Measurements from ENCODE around the gene FBXO41.

Gene FBXO41

DNA sequence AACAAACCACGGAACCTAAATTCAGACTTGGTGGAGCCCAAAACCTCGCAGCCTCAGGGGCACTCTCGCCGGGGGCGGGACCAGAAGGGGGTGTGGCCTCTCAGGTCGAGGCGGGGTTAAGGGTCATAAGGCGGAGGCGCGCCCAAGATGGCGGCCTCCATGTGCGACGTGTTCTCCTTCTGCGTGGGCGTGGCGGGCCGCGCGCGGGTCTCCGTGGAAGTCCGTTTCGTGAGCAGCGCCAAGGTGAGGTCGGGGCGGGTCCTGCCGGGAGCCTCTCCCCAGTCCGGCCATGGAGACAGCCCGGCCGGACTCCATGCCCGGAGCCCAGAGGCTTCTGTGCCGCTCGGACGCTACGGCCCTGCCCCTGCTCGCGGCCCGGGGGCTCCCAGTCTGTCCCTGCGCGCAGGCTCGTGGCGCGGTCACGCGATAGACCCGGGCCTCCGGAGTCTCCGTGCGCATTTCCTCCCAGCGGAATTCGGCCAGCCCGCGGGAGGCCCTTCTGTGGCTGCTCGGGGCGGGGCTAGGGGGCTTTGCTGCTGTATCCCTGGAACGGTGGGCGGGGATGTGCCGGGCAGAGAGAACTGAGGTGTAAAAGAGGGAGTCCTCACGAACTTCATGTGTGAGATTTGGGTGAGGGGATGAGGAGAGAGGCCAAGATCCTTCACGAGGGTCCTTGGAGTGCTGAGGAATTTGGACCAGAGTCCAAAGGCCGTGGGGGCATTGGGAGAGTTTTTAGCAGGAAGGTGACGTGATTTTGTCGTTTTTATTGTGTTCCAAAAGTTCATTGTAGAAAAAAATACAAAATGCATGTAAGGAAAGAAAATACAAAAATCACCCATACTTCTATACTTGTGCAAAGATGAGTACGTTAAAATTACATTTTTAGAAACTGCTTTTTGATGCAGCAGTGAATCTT is 69.9 kb downstream of the FBXO41 start, which contains the start of gene SMYD5:
Gene SMYD5 (plus strand): TSS at position 126 of the 916 bp plus-strand sequence. CDS start 22 bp downstream, at position 148.
- Histone ChIP-seq H3K9ac (ENCODE audit: low read length) (peak within 1 kb of the TSS; percentile 90), H3K27me3 (replicated peaks; ENCODE audit: insufficient read depth, low read length) (no peaks in the 10 kb centered on the region), H3K36me3 (replicated peaks; ENCODE audit: insufficient read depth, low read length) (no peaks in the 10 kb centered on the region; the same call in 1 of the 2 replicates), H3F3A (ENCODE audit: insufficient read depth, low read length) (0 out of 2 replicates have a peak, but pooled peaks cover 4% of the 10 kb centered on the region), H3K4me1 (ENCODE audit: low read length) (peaks cover 7% of the 10 kb centered on the region; the same call in 1 of the 2 replicates), H3K27ac (ENCODE audit: low read length) (peak within 1 kb of the TSS; percentile 41; the same call in 1 of the 2 replicates), H3K4me3 (ENCODE audit: low read length) (peak within 1 kb of the TSS; percentile 97), H3K4me2 (ENCODE audit: low read depth, low read length) (peak within 1 kb of the TSS; percentile 96), H2AFZ (ENCODE audit: low read length) (peak within 1 kb of the TSS; percentile 92), H3K79me2 (ENCODE audit: low read length) (peaks cover 40% of the 10 kb centered on the region), H3K9me3 (replicated peaks; ENCODE audit: insufficient read depth, low read length) (no peaks in the 10 kb centered on the region), H3K9me2 (replicated peaks; ENCODE audit: insufficient read depth, low read length) (no peaks in the 10 kb centered on the region), H4K20me1 (ENCODE audit: insufficient read depth, low read length) (no peaks in the 10 kb centered on the region)
- TF ChIP-seq EZH2phosphoT487 (IDR thresholded peaks at IDR 0.05; ENCODE audit: low read length) (no peak), EZH2 (optimal IDR thresholded peaks at IDR 0.05; ENCODE audit: low read depth, low read length) (no peak)
- TF ChIP-seq, protein P1, sequence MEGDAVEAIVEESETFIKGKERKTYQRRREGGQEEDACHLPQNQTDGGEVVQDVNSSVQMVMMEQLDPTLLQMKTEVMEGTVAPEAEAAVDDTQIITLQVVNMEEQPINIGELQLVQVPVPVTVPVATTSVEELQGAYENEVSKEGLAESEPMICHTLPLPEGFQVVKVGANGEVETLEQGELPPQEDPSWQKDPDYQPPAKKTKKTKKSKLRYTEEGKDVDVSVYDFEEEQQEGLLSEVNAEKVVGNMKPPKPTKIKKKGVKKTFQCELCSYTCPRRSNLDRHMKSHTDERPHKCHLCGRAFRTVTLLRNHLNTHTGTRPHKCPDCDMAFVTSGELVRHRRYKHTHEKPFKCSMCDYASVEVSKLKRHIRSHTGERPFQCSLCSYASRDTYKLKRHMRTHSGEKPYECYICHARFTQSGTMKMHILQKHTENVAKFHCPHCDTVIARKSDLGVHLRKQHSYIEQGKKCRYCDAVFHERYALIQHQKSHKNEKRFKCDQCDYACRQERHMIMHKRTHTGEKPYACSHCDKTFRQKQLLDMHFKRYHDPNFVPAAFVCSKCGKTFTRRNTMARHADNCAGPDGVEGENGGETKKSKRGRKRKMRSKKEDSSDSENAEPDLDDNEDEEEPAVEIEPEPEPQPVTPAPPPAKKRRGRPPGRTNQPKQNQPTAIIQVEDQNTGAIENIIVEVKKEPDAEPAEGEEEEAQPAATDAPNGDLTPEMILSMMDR (IDR thresholded peaks at IDR 0.05; ENCODE audit: low read length) = no peak
- DNase-seq = peak; percentile 88

DNA sequence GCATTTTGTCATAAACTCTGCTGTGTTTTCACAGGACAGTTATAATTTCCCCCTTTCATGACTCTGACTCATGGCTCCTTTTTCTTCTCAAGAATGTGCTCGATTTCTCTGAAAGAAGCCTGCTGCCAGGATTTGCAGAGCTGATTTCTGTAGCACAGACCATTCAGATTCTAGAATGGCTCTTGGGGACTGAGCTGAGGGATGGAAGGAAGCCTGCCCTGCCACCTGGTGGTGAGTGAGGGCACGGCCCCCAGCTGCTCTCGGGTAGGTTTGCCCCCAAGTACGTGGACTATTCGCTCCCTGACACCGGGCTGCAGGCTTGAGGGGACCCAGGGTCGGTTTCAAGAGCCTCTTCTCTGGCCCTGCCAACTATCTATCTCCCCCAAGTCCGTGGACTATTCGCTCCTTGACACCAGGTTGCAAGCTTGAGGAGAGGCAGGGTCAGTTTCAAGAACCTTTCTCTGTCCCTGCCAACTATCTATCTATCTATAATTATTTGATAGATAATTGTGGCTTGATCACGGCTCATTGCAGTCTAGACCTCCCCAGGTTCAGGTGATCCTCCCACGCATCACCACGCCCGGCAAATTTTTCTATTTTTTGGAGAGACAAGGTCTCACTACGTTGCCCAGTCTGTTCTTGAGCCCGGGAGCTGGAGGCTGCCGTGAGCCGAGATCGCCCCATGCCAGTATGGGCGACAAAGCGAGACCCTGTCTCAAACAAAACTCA is 71.7 kb downstream of the FBXO41 start:
- Histone ChIP-seq H3K9me3 (replicated peaks; ENCODE audit: insufficient read depth, low read length) (no peaks in the 10 kb centered on the region), H2AFZ (ENCODE audit: low read length) (0 out of 2 replicates have a peak overlapping the region, but pooled peaks have one; percentile 35), H3F3A (ENCODE audit: insufficient read depth, low read length) (0 out of 2 replicates have a peak, but pooled peaks cover 4% of the 10 kb centered on the region), H3K27me3 (replicated peaks; ENCODE audit: insufficient read depth, low read length) (no peaks in the 10 kb centered on the region), H3K9me2 (replicated peaks; ENCODE audit: insufficient read depth, low read length) (no peaks in the 10 kb centered on the region), H3K9ac (ENCODE audit: low read length) (no peak overlapping the region), H3K79me2 (ENCODE audit: low read length) (peaks cover 28% of the 10 kb centered on the region), H4K20me1 (ENCODE audit: insufficient read depth, low read length) (no peaks in the 10 kb centered on the region), H3K27ac (ENCODE audit: low read length) (no peak overlapping the region), H3K4me3 (ENCODE audit: low read length) (no peak overlapping the region), H3K36me3 (replicated peaks; ENCODE audit: insufficient read depth, low read length) (no peaks in the 10 kb centered on the region), H3K4me2 (ENCODE audit: low read depth, low read length) (peak overlapping the region; percentile 41; the same call in 1 of the 2 replicates), H3K4me1 (ENCODE audit: low read length) (peaks cover 7% of the 10 kb centered on the region; the same call in 1 of the 2 replicates)
- TF ChIP-seq, protein P1 (IDR thresholded peaks at IDR 0.05; ENCODE audit: low read length) = peak; percentile 96
- no peak for TF ChIP-seq EZH2phosphoT487 (IDR thresholded peaks at IDR 0.05; ENCODE audit: low read length)
- DNase-seq = peak; percentile 77

DNA sequence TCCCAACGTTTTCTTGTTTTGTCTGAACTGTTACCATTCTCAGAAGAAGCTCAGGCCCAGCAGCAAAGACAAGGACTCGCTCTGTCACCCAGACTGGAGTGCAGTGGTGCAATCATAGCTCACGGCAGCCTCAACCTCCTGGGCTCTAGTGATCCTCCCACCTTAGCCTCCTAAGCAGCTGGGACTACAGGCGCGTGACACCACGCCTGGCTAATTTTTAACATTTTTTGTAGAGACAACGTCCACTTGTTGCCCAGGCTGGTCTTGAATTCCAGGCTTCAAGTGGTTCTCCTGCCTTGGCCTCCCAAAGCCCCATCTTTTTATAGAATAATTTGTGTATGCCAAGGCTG is 72.2 kb downstream of the FBXO41 start:
- Histone ChIP-seq H3K79me2 (ENCODE audit: low read length) (peaks cover 22% of the 10 kb centered on the region), H3K27me3 (replicated peaks; ENCODE audit: insufficient read depth, low read length) (no peaks in the 10 kb centered on the region), H3F3A (ENCODE audit: insufficient read depth, low read length) (0 out of 2 replicates have a peak, but pooled peaks cover 4% of the 10 kb centered on the region), H4K20me1 (ENCODE audit: insufficient read depth, low read length) (no peaks in the 10 kb centered on the region), H3K4me3 (ENCODE audit: low read length) (no peak overlapping the region), H3K9me2 (replicated peaks; ENCODE audit: insufficient read depth, low read length) (no peaks in the 10 kb centered on the region), H3K9ac (ENCODE audit: low read length) (no peak overlapping the region), H3K27ac (ENCODE audit: low read length) (no peak overlapping the region), H3K4me2 (ENCODE audit: low read depth, low read length) (no peak overlapping the region), H2AFZ (ENCODE audit: low read length) (no peak overlapping the region), H3K36me3 (replicated peaks; ENCODE audit: insufficient read depth, low read length) (no peaks in the 10 kb centered on the region), H3K4me1 (ENCODE audit: low read length) (peaks cover 7% of the 10 kb centered on the region; the same call in 1 of the 2 replicates), H3K9me3 (replicated peaks; ENCODE audit: insufficient read depth, low read length) (no peaks in the 10 kb centered on the region)
- TF ChIP-seq, protein P1 (IDR thresholded peaks at IDR 0.05; ENCODE audit: low read length) = no peak
- TF ChIP-seq EZH2 (optimal IDR thresholded peaks at IDR 0.05; ENCODE audit: low read depth, low read length) = no peak
- no peak for TF ChIP-seq EZH2phosphoT487 (IDR thresholded peaks at IDR 0.05; ENCODE audit: low read length)
- no peak for DNase-seq

Data from MM.1S (cell line).